ENCODE data around the gene IGLON5.

IGLON5 gene

GRCh38 chr19:51367565-51368365, 56.3 kb downstream of the IGLON5 start:
- peak; percentile 98 for DNase-seq (ENCODE audit: low read depth)
- H3K4me3 ChIP-seq (ENCODE audit: low read length): peak overlapping the region; percentile 78
- no peak for TF ChIP-seq CTCF (IDR thresholded peaks at IDR 0.05; ENCODE audit: insufficient read depth, low read depth, low read length, missing control alignments)

- TF ChIP-seq CTCF (IDR thresholded peaks at IDR 0.05; ENCODE audit: insufficient read depth, low read depth, low read length, missing control alignments): no peak
- DNase-seq (ENCODE audit: low read depth): no peak
- H3K4me3 ChIP-seq (ENCODE audit: low read length): peak within 1 kb of the TSS; percentile 78
Measured at GRCh38 chr19:51368366-51369282, 57.2 kb downstream of the IGLON5 start, which contains the start of gene CLDND2. CLDND2 (minus strand) TSS chr19:51369003; CDS start chr19:51368577, 426 bp downstream.

GRCh38 chr19:51370230-51370629, 58.8 kb downstream of the IGLON5 start:
- no peak overlapping the region for H3K4me3 ChIP-seq (ENCODE audit: low read length)

GRCh38 chr19:51371186-51371690, 59.8 kb downstream of the IGLON5 start:
- no peak for DNase-seq (ENCODE audit: low read depth)
- no peak for TF ChIP-seq CTCF (IDR thresholded peaks at IDR 0.05; ENCODE audit: insufficient read depth, low read depth, low read length, missing control alignments)
- no peak overlapping the region for H3K4me3 ChIP-seq (ENCODE audit: low read length)

More at GRCh38 chr19:51370230-51370629, 58.8 kb downstream of the IGLON5 start:
- no peak for DNase-seq (ENCODE audit: low read depth)
- no peak for TF ChIP-seq CTCF (IDR thresholded peaks at IDR 0.05; ENCODE audit: insufficient read depth, low read depth, low read length, missing control alignments)

- no peak for DNase-seq (ENCODE audit: low read depth)
- TF ChIP-seq CTCF (IDR thresholded peaks at IDR 0.05; ENCODE audit: insufficient read depth, low read depth, low read length, missing control alignments): no peak
- H3K4me3 ChIP-seq (ENCODE audit: low read length): no peak overlapping the region
Measured at GRCh38 chr19:51372021-51372648, 60.7 kb downstream of the IGLON5 start.

- H3K4me3 ChIP-seq (ENCODE audit: low read length): no peak within 1 kb of the TSS
- TF ChIP-seq CTCF (IDR thresholded peaks at IDR 0.05; ENCODE audit: insufficient read depth, low read depth, low read length, missing control alignments): no peak
- DNase-seq (ENCODE audit: low read depth): no peak
Measured at GRCh38 chr19:51372649-51373504, 61.4 kb downstream of the IGLON5 start, which contains the start of gene NKG7. NKG7 (minus strand) TSS chr19:51372654; CDS start chr19:51372535, 119 bp downstream.
